ENCODE measurements around the gene SIGLEC8. TPM values are rescaled to one million over a fixed set of nuclear protein-coding genes. Genes with fewer than 3 reads are reported as not detected.
A peak's percentile ranks its signal among the peaks of the same experiment; 100 is the strongest.
"Not testable (repeated sequence)": the region's sequence is repeated elsewhere in the genome, so short reads cannot be mapped to it uniquely, and the experiment has no call there.

The SIGLEC8 gene
- total RNA-seq, 1 donor from 2014 or later: not detected

DNA sequence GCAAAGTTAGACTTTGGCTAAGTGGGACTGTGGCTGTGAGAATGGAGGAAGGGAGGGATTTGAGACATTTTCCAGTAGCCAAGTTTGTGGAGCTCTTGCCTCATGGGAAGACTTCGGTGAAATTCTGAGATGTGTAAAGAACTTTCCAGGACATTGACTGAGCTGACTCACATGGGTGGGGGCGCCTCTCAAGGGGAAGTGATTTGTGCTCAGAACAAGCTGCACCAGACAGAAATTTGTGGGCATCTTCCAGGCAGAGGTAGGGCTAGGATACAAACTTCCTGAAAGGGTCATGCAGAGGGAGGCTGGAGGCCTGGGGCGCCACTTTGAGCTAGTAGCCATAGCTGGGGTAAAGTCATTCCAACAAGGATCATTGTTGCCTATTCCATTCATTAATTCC, 31.1 kb downstream of the SIGLEC8 start:
- H3K9me3 Mint-ChIP-seq: no peaks in the 10 kb centered on the region
- no peaks in the 10 kb centered on the region for H3K4me1 Mint-ChIP-seq
- TF ChIP-seq, protein P1, sequence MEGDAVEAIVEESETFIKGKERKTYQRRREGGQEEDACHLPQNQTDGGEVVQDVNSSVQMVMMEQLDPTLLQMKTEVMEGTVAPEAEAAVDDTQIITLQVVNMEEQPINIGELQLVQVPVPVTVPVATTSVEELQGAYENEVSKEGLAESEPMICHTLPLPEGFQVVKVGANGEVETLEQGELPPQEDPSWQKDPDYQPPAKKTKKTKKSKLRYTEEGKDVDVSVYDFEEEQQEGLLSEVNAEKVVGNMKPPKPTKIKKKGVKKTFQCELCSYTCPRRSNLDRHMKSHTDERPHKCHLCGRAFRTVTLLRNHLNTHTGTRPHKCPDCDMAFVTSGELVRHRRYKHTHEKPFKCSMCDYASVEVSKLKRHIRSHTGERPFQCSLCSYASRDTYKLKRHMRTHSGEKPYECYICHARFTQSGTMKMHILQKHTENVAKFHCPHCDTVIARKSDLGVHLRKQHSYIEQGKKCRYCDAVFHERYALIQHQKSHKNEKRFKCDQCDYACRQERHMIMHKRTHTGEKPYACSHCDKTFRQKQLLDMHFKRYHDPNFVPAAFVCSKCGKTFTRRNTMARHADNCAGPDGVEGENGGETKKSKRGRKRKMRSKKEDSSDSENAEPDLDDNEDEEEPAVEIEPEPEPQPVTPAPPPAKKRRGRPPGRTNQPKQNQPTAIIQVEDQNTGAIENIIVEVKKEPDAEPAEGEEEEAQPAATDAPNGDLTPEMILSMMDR (conservative IDR thresholded peaks at IDR 0.05): no peak
- H3K27ac Mint-ChIP-seq (ENCODE audit: unreplicated experiment): no peak overlapping the region
- peaks cover 64% of the 10 kb centered on the region for H3K27me3 Mint-ChIP-seq (ENCODE audit: low read depth)
- DNase-seq (ENCODE audit: low read depth, low spot score): no peak
- no peak overlapping the region for H3K4me3 Mint-ChIP-seq
- H3K36me3 Mint-ChIP-seq (ENCODE audit: low read depth): no peaks in the 10 kb centered on the region

DNA sequence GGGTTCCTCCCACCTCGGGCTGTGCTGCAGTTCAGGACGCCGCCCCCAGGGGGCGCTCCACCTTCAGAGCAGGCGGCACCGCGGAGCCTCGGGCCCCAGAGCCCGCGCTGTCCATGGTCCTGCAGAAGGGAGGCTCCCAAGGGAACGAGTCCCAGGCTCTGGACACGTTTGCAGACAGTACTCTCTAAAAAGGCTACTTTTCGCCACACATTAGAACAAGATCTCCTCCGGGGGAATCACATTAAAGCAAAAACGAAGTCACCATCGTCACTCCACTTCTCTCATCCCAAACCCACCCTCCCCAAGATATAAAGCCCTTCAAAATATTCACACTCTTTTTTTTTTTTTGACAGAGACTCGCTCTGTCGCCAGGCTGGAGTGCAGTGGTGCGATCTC, 36.2 kb downstream of the SIGLEC8 start:
- TF ChIP-seq, protein P1 (conservative IDR thresholded peaks at IDR 0.05): peak; percentile 99
- DNase-seq (ENCODE audit: low read depth, low spot score): peak; percentile 98
- no peak overlapping the region for H3K4me3 Mint-ChIP-seq
- H3K9me3 Mint-ChIP-seq: no peaks in the 10 kb centered on the region
- H3K27me3 Mint-ChIP-seq (ENCODE audit: low read depth): peaks cover 44% of the 10 kb centered on the region
- no peaks in the 10 kb centered on the region for H3K36me3 Mint-ChIP-seq (ENCODE audit: low read depth)
- no peak overlapping the region for H3K27ac Mint-ChIP-seq (ENCODE audit: unreplicated experiment)
- H3K4me1 Mint-ChIP-seq: no peaks in the 10 kb centered on the region

DNA sequence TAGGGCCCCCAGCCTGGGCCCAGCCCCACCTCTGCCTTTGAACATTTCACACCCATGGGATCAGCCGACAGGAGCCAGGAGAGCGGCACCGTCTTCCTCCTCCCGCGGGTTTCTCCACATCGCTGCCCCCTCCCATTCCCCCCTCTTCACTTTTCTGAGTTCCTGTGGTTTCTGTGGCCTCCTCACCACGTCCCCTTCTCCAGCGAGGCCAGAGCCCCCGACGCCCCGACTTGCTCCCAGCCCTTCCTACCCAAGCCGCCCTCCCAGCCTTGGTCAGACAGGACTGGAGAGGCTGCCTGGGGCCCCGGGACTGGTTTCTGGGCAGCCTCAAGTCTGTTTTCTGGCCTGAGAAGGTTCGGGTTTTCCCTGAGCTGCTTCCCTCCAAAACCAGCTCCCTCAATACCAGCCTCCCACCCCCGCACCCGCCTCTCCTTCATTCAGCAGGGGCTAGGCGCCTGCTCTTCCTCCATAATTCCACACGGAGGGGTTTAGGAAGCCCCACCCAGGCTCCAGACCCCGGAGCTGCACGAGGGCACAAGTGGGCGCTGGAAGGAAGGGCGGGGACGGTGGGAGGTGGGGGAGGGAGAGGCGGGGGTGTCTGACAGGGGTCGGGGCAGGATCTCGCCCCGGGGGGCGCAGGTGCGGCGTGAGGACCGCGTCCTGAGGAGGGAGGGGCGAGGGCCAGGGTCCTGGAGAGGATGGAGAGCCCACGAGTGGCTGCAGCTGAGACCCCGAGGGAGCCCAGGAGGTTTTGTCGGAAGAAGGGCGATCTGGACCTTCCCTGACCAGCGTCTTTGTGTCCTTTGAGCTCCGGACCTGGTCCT, 36.8 kb downstream of the SIGLEC8 start:
- TF ChIP-seq, protein P1 (conservative IDR thresholded peaks at IDR 0.05): no peak
- Mint-ChIP-seq H3K36me3 (ENCODE audit: low read depth) (no peaks in the 10 kb centered on the region), H3K9me3 (no peaks in the 10 kb centered on the region), H3K4me1 (no peaks in the 10 kb centered on the region), H3K4me3 (no peak overlapping the region), H3K27me3 (ENCODE audit: low read depth) (peaks cover 38% of the 10 kb centered on the region), H3K27ac (ENCODE audit: unreplicated experiment) (no peak overlapping the region)
- DNase-seq (ENCODE audit: low read depth, low spot score): no peak

DNA sequence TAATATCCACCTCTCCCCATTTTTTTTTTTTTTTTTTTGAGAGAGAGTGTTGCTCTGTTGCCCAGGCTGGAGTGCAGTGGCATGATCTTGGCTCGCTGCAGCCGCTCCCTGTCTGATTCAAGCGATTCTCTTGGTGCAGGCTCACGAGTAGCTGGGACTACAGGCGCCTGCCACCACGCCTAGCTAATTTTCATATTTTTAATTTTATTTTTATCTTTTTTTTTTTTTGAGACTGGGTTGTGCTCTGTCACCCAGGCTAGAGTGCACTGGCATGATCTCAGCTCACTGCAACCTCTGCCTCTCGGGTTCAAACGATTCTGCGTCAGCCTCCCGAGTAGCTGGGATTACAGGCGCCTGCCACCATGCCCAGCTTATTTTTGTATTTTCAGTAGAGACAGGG, 37.7 kb downstream of the SIGLEC8 start:
- H3K9me3 Mint-ChIP-seq; H3K4me1 Mint-ChIP-seq; H3K27ac Mint-ChIP-seq (ENCODE audit: unreplicated experiment); H3K4me3 Mint-ChIP-seq; DNase-seq (ENCODE audit: low read depth, low spot score); H3K36me3 Mint-ChIP-seq (ENCODE audit: low read depth): not testable (repeated sequence)
- H3K27me3 Mint-ChIP-seq (ENCODE audit: low read depth): peaks cover 34% of the 10 kb centered on the region

DNA sequence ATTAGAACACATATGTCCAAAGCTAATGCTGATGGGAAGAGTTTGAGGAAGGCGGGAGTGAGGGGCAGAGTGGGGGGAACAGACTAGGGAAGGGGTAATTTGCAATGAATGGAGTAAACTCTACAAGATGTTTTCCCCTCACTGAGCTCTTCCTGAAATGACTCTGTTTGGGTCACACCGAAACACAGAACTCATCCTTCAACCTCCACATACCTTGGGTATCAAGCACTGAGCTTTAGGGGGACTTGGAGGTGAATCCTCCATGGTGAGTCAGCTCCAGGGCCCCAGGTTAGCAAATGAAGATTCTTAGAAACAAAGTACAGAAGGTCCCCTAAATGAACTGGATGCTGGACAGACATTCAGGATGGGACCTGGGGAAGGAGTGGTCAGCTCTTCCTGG, 39.5 kb downstream of the SIGLEC8 start:
- H3K27ac Mint-ChIP-seq (ENCODE audit: unreplicated experiment): no peak overlapping the region
- no peak for DNase-seq (ENCODE audit: low read depth, low spot score)
- TF ChIP-seq, protein P1 (conservative IDR thresholded peaks at IDR 0.05): no peak
- no peaks in the 10 kb centered on the region for H3K36me3 Mint-ChIP-seq (ENCODE audit: low read depth)
- H3K9me3 Mint-ChIP-seq: no peaks in the 10 kb centered on the region
- H3K27me3 Mint-ChIP-seq (ENCODE audit: low read depth): peaks cover 28% of the 10 kb centered on the region
- H3K4me1 Mint-ChIP-seq: no peaks in the 10 kb centered on the region
- H3K4me3 Mint-ChIP-seq: no peak overlapping the region

DNA sequence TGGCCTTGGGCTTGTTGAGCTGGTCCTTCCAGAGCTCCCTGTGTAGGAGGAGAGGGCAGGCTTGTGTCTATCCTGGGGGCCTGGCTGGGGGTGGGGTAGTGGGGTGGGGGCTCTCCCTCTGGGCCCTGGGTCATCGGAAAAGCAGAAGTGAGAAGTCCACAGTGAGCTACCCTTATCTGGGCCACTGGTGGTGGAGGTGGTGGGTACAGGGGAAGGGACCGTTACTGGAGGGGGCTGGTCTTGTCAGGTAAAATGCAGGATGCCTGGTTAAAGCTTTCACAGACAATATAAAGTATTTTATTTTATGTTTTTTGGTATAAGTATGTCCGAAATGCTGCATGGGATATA, 40.5 kb downstream of the SIGLEC8 start:
- no peaks in the 10 kb centered on the region for H3K36me3 Mint-ChIP-seq (ENCODE audit: low read depth)
- no peak for DNase-seq (ENCODE audit: low read depth, low spot score)
- H3K27me3 Mint-ChIP-seq (ENCODE audit: low read depth): peaks cover 24% of the 10 kb centered on the region
- H3K4me3 Mint-ChIP-seq: no peak overlapping the region
- H3K27ac Mint-ChIP-seq (ENCODE audit: unreplicated experiment): no peak overlapping the region
- H3K4me1 Mint-ChIP-seq: no peaks in the 10 kb centered on the region
- TF ChIP-seq, protein P1 (conservative IDR thresholded peaks at IDR 0.05): no peak
- no peaks in the 10 kb centered on the region for H3K9me3 Mint-ChIP-seq

Data from neural crest cell (in vitro differentiated cells).